ENCODE data around the gene LY6G6D.

GRCh38 chr6:31715022-31715958 is at the start of gene LY6G6D:
- no peak for TF ChIP-seq TAF1 (IDR thresholded peaks at IDR 0.05; ENCODE audit: low read depth, low read length)
- TF ChIP-seq POLR2A (IDR thresholded peaks at IDR 0.05; ENCODE audit: low read depth, low read length): no peak
